GM12872 (cell line): ENCODE measurements around the gene BAIAP2.

ENCODE experiments used
- TF ChIP-seq, protein P1 (sequence below): IDR thresholded peaks from 3 replicates; pipeline ENCODE4 v1.5.1; 2011; ENCODE audit warnings: low read depth, mild to moderate bottlenecking, low read length, moderate library complexity; ENCODE audit not compliant: insufficient read depth

Gene BAIAP2

DNA sequence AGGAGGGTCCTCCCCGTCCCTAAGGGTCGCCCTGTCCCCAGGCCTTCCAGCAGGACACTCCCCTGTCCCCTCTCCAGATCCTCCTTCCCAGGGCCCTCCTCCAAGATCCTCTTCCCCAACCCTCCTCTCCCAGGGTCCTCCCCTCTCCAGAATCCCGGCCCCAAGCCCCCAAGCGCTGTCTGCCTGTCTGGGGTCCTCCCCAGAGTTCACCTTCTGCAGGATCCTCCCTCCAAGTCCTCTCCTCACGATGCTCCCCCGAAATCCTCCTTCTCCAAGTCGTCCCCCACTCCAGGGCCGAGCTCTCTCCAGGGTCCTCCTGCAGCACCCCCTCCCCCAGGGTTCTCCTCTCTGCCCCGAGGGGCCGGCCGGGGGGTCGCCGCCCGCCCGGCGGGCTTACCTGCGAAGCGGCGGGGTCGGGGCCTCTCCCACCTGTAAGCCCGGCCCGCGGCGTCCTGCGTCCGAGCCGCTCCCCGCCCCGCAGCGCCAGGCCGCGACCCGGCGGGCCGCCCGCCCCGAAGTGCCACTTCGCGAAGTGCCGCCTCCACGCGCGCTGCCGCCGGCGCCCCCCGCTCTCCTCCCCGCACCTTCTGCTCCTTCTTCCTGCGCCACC lies 678 bp upstream of the BAIAP2 start:
- TF ChIP-seq, protein P1, sequence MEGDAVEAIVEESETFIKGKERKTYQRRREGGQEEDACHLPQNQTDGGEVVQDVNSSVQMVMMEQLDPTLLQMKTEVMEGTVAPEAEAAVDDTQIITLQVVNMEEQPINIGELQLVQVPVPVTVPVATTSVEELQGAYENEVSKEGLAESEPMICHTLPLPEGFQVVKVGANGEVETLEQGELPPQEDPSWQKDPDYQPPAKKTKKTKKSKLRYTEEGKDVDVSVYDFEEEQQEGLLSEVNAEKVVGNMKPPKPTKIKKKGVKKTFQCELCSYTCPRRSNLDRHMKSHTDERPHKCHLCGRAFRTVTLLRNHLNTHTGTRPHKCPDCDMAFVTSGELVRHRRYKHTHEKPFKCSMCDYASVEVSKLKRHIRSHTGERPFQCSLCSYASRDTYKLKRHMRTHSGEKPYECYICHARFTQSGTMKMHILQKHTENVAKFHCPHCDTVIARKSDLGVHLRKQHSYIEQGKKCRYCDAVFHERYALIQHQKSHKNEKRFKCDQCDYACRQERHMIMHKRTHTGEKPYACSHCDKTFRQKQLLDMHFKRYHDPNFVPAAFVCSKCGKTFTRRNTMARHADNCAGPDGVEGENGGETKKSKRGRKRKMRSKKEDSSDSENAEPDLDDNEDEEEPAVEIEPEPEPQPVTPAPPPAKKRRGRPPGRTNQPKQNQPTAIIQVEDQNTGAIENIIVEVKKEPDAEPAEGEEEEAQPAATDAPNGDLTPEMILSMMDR: no peak

GRCh38 chr17:81035521-81036196 lies 708 bp downstream of the BAIAP2 start:
- TF ChIP-seq, protein P1: no peak

- TF ChIP-seq, protein P1: no peak
Measured at GRCh38 chr17:81036197-81036941, 1.4 kb downstream of the BAIAP2 start.

DNA sequence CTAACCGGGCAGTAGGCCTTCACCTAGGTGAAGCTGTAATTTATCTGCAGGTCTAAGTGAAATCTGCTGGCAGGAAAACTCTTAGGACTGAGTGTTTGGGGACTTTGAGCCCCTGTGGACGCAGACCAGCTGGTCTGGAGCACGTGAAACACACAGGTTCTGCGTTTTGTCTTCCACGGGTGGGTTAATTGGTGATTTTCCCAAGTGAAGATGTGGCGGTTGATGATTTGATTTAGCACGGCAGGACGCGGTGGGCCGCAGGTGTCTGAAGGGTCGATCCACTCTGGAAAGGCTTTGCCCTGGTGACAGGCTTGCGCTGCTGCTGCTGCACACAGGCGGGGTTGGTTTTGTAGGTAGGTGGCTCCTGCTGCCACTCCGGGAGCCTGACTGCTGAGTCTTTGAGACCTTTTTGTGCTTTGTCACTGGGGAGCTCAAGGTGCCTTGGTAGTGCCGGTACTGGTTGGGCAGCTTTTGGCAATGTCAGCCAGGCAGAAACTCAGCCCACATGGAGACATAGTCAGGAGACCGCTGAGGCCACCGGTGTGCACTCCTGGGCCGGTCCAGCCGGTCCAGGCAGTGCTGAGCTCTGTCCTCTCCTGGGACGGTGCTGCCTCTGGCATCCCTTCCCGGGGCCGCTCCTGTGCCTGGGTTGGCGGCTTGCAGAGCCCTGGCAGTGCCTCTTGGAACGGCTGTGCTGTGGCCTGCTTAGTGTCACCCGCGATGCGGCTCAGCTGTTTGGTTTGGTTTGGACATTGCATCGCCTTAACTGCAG lies 2.3 kb downstream of the BAIAP2 start:
- TF ChIP-seq, protein P1: no peak

DNA sequence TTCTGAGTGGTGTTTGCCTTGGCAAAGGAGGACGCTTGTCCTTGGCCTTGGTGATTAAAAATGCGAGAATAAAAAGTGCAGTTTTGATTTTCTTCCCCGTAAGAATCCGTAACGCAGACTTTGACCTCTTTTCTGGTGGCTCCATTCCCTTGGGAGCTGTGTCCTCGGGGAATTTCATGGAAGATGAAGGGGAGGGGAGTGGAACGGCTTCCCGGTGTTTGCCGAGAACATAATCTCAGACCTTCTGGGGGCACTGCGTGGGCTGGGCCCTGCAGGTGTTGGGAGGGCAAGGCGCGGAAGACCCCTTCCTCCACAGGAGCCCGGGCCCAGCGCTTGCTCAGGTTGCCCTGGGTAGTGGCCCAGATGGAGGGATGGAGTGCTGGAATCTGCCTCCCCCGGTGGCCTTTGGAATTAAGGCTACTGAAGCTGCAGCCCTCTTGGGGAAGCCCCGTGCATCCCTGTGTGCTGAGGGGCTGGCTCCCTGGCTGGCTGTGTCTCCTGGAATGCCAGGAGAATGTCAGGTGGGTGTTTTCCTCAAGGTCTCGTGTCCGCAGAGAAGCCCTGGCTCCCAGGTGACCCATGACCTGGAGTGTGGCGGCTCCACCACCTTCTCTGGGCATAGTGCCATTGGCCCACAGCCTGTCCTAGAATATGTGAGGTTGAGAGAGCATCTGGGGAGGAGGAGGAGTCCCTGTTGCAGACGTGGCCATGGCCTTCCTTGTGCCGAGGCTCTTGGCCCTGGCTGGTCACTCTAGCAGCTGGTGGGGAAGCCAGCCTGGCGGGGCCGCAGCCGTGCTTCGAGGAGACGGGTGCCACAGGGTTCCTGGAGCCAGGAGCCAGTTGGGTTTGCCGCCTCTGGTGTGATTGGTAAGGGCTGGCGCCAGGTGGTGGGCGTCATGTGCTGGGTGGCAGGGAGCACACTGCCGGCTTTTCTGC lies 3.1 kb downstream of the BAIAP2 start:
- TF ChIP-seq, protein P1: no peak

DNA sequence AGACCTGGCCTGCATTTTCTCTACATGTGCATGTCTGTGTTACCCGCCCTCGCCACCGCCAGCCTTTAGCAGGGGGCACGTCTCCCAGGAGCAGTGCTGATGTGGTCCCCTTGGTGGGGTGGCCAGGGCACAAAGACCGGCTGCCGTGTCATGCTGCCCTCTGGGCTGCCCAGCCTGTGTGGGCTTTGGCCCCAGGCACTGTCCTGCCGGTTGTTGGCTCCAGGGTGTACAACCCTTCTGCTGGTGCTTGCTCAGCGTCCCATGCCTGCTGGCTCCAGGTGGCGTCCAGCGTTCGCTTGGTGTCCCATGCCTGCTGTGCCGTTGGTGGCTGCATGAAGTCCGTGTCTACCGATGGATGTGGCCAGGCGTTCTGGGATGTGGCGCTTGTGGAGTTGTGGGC lies 4.1 kb downstream of the BAIAP2 start:
- TF ChIP-seq, protein P1: no peak
